Epithelial cell of esophagus (primary cell): ENCODE results near the gene LRRC47.

ENCODE experiments used
- DNase-seq: peaks from one replicate; pipeline ENCODE4 v3.0.0; 2010; ENCODE audit warnings: low read depth
- H3K4me3 ChIP-seq: 2 replicates; pipeline ENCODE4 v1.5.1; 2011; ENCODE audit warnings: mild to moderate bottlenecking, low read length, control low read depth
- CTCF ChIP-seq: IDR thresholded peaks from 2 replicates; pipeline ENCODE4 v1.5.1; 2011; ENCODE audit warnings: low read depth, mild to moderate bottlenecking, low read length, control low read depth, inconsistent platforms; ENCODE audit not compliant: insufficient read depth; ENCODE audit errors: missing control alignments

LRRC47 gene

DNA sequence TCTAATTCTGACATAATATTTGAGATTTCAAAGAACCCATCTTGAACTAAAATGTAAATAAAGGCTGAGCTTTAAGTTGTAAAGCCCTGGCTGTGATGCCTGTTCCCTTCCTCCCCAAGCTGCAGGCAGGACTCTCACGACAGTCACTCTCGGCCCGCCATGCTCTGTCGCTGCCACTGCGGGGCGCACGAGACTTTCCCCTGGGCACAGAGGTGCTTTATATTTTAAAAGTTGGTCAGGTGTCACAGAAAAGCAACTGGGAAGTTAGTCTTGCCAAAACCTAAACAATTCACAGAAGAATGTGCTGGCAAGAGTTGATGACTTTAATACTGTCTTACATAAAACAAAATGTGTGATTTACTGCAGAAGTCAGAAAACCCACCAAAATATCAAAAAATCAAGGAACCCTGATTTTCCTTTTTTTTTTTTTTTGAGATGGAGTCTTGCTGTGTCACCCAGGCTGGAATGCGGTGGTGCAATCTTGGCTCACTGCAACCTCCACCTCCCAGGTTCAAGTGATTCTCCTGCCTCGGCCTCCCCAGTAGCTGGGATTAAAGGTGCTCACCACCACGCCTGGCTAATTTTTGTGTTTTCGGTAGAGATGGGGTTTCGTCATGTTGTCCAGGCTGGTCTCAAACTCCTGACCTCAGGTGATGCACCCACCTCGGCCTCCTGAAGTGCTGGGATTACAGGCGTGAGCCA lies 10.7 kb downstream of the LRRC47 start:
- H3K4me3 ChIP-seq: no peak overlapping the region
- TF ChIP-seq CTCF: peak; percentile 65
- peak; percentile 54 for DNase-seq

DNA sequence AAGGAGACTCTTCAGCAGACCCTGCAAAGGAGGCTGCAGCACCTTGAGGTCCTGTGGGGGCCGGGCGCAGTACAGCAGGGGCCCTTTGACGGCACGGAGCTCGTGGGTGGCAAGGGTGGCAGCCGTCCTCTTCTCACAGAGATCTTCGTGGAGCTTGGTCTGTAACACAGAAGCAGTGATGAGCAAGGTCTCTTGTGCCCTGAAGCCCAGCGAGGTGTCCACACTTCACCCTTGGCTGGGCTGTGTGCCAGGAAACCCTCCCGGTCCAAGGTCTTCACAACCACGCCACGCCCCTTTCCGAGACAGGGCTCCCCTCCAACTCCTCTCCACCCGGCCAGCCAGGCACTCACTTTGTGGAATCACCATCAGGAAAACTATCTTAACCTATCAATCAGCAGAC lies 11.3 kb downstream of the LRRC47 start:
- no peak overlapping the region for H3K4me3 ChIP-seq
- no peak for TF ChIP-seq CTCF
- no peak for DNase-seq

DNA sequence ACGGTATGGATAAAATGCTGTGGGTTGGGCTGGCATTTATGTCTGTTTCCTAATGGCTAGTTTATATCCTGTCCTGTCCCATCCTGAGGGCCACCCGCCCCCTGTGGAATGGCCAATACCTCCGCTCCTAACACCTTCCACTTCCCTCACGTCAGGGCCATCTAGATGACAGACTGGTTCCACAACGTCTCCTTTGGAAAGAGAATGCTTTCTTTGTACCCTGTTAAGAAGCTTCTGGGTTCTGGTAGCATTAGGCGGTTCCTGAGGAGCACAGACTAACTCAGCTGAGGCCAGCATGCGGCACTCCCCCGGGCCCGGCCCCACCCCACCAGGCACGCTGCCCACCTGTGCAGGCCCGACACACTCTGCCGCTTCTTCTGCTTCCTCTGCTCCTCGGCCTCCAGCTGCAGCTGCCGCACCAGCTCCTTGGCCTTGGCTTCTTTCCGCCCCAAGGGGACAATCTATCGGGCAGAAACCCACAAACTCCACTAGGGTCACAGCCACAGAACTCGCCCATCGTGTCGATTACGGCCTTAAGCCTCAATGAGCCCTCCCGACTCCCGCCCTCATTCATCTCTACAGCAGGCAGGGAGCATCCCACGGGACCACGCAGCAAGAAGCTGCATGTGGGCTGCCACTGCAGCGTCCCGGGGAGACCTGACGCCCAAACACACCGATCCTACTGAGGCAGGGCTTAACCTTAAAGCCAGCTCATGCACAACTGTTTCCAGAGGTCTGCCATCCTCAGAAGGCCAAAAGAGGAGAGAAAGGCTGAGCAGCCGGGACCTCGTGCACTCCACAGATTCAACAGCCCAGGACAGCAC lies 12.4 kb downstream of the LRRC47 start:
- no peak overlapping the region for H3K4me3 ChIP-seq
- TF ChIP-seq CTCF: no peak
- DNase-seq: no peak

DNA sequence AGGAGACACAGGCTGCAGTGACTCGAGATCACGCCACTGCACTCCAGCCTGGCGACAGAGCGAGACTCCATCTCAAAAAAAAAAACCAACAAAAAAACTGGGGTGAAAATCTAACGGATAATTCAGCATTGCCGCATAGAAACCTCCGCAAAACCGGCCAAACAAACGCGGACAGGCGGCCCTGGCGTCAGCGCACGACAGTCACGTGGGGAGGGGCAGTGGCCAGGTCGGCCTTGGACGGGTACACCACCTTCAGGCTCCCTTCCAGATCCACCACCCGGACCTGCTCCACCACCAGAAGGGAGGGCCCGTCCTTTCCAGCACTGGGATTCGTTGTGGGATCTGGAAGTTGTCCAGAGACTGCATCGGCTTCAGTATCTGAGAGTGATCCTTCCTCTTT lies 15.4 kb downstream of the LRRC47 start:
- H3K4me3 ChIP-seq: no peak overlapping the region
- TF ChIP-seq CTCF: no peak
- DNase-seq: no peak

- no peak for DNase-seq
- no peak for TF ChIP-seq CTCF
These were observed 16.3 kb downstream of the LRRC47 start for GRCh38 chr1:3779912-3780416.

DNA sequence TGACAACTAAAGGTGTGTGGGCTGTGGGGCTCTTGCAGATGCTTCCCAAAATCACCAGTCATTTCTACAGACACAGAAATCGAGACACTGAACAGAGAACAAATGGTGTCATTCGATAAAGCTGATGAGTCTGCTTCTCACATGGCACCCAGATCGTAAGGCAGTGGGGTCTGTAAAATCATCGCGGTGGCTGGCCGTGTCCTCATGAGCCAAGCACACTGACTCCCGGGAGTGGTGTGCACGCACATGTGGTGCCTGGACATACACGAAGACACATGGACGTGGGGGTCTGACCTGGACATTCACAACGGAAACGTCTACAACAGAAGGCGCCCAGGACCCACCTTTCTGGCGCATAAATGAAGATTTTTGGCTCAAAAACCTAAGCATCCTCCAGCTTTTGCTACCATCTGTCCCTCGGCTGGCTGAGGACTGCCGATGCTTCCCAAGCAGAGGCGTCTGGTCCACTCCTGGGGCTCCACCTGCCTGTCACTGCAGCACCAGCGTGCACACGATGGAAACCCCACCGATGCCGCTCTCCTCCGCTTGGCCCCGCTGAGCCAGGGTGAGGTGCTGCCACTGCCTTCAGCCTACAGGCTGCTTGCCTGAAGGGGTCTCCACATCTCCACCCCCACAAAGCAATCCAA lies 16.9 kb downstream of the LRRC47 start:
- no peak for DNase-seq
- TF ChIP-seq CTCF: no peak
- H3K4me3 ChIP-seq: no peak overlapping the region

More at GRCh38 chr1:3779912-3780416, 16.3 kb downstream of the LRRC47 start:
- H3K4me3 ChIP-seq: no peak overlapping the region
